GM12878 (cell line): ENCODE measurements around the gene FBXL2. TPM values are rescaled to one million over a fixed set of nuclear protein-coding genes. Genes with fewer than 3 reads are reported as not detected.

Experiments
- ATAC-seq: fragments of 200-7000 bp; cut with Tn5 transposase; 3 replicates; pipeline ENCODE4 v1.9.1; 2020; ENCODE audit warnings: mild to moderate bottlenecking, moderate library complexity
- BruUV-seq: library from RNA; stranded (reverse); fragments of 400-500 nt; replicated peaks from 2 replicates; lab custom pipeline; 2021; lab: Mats Ljungman, UMichigan
- CTCF ChIA-PET: fragments of 300-600 bp; sonication (Branson Sonifier 250); formaldehyde crosslinking; extraction: SDS; loops from one replicate; lab custom pipeline; 2021; ENCODE audit warnings: inconsistent platforms; lab: Yijun Ruan, JAX
- POLR2A ChIA-PET: fragments of 350-600 bp; formaldehyde crosslinking; extraction: SDS; loops from one replicate; lab custom pipeline; 2021; ENCODE audit warnings: inconsistent platforms; lab: Charles Lee
- RAD21 ChIA-PET: fragments of 300-600 bp; sonication (Branson Sonifier 250); formaldehyde crosslinking; loops from one replicate; lab custom pipeline; 2023; ENCODE audit warnings: antibody characterized with exemption; ENCODE audit not compliant: unreplicated experiment; lab: Charles Lee
- SMC1A ChIA-PET: fragments of 300-600 bp; sonication (Branson Sonifier 250); formaldehyde crosslinking; loops from one replicate; lab custom pipeline; 2023; ENCODE audit not compliant: unreplicated experiment, uncharacterized antibody; lab: Charles Lee
- DNase-seq: peaks from one replicate; pipeline ENCODE4 v3.0.0-alpha.2; 2011; ENCODE audit warnings: low read depth, low spot score
- FAIRE-seq: peaks from 3 replicates; lab custom pipeline; 2011; peaks lifted over from hg19 to GRCh38; lab: Jason Lieb, UNC
- H2AFZ ChIP-seq: 2 replicates; pipeline ENCODE4 v1.6.0; 2011; ENCODE audit warnings: low read depth, low read length, control low read depth; ENCODE audit not compliant: control insufficient read depth
- H3K27ac ChIP-seq: 2 replicates; pipeline ENCODE4 v1.5.1; 2011; ENCODE audit warnings: control low read depth; ENCODE audit not compliant: control insufficient read depth, insufficient read depth
- H3K27me3 ChIP-seq, 2 experiments: replicated peaks in 1 of 2; 2 replicates each; pipeline versions ENCODE4 v1.6.0 to v1.6.1; 2011; ENCODE audit warnings: low read length in 1 of 2; ENCODE audit not compliant: control insufficient read depth in 2 of 2, insufficient read depth in 2 of 2
- H3K36me3 ChIP-seq, 2 experiments: 2 replicates each; pipeline ENCODE4 v1.5.1; 2011; ENCODE audit warnings: low read length in 1 of 2; ENCODE audit not compliant: control insufficient read depth in 2 of 2, insufficient read depth in 2 of 2
- H3K4me1 ChIP-seq: 2 replicates; pipeline ENCODE4 v1.6.1; 2011; ENCODE audit warnings: mild to moderate bottlenecking, low read length, moderate library complexity, mixed read lengths; ENCODE audit not compliant: control insufficient read depth, insufficient read depth
- H3K4me2 ChIP-seq: 2 replicates; pipeline ENCODE4 v1.6.0; 2011; ENCODE audit warnings: control low read depth; ENCODE audit not compliant: control insufficient read depth, insufficient read depth
- H3K4me3 ChIP-seq: fragments of 200-600 bp; sonication (generic); 2 replicates; pipeline ENCODE4 v1.5.1; 2016
- H3K79me2 ChIP-seq: 2 replicates; pipeline ENCODE4 v1.6.0; 2011; ENCODE audit warnings: low read length; ENCODE audit not compliant: control insufficient read depth, insufficient read depth
- H3K9ac ChIP-seq: 2 replicates; pipeline ENCODE4 v1.8.0; 2011; ENCODE audit warnings: low read length, control low read depth, mixed read lengths; ENCODE audit not compliant: control insufficient read depth, insufficient read depth
- H3K9me3 ChIP-seq: replicated peaks from 3 replicates; pipeline ENCODE4 v1.5.1; 2011; ENCODE audit warnings: mild to moderate bottlenecking, low read length; ENCODE audit not compliant: control insufficient read depth, insufficient read depth
- H4K20me1 ChIP-seq: 2 replicates; pipeline ENCODE4 v1.6.0; 2011; ENCODE audit not compliant: control insufficient read depth, insufficient read depth
- CBX3 ChIP-seq: fragments of 200-600 bp; sonication (generic); IDR thresholded peaks from 2 replicates; pipeline ENCODE4 v1.6.1; 2016; ENCODE audit warnings: low read depth, borderline replicate concordance
- CHD4 ChIP-seq: fragments of 200-600 bp; sonication (generic); IDR thresholded peaks from 2 replicates; pipeline ENCODE4 v1.6.1; 2016; ENCODE audit warnings: mild to moderate bottlenecking
- GATAD2B ChIP-seq: fragments of 450-650 bp; conservative IDR thresholded peaks from 2 replicates; pipeline ENCODE4 v1.6.1; 2017; ENCODE audit warnings: low read depth, mild to moderate bottlenecking, moderate library complexity
- JUND ChIP-seq: IDR thresholded peaks from 2 replicates; pipeline ENCODE4 v1.6.1; 2012; ENCODE audit warnings: low read depth, mild to moderate bottlenecking, low read length, improper control_type of control experiment, moderate library complexity
- MXI1 ChIP-seq: fragments of 150-350 bp; IDR thresholded peaks from 2 replicates; pipeline ENCODE4 v1.6.1; 2011; ENCODE audit warnings: low read depth, mild to moderate bottlenecking, inconsistent platforms, low read length, improper control_type of control experiment
- NBN ChIP-seq: fragments of 450-650 bp; IDR thresholded peaks from 2 replicates; pipeline ENCODE4 v1.6.1; 2016
- NFXL1 ChIP-seq: fragments of 450-650 bp; IDR thresholded peaks from 2 replicates; pipeline ENCODE4 v1.6.1; 2017; ENCODE audit warnings: antibody characterized with exemption, mild to moderate bottlenecking, borderline replicate concordance
- SPI1 ChIP-seq: IDR thresholded peaks from 2 replicates; pipeline ENCODE4 v1.6.1; 2011; ENCODE audit warnings: low read depth, mild to moderate bottlenecking, low read length, moderate library complexity, borderline replicate concordance; ENCODE audit not compliant: insufficient read depth
- TBL1XR1 ChIP-seq: IDR thresholded peaks from 2 replicates; pipeline ENCODE4 v1.6.1; 2012; ENCODE audit warnings: low read depth, low read length, improper control_type of control experiment
- WGBS: methylation state at CpG from one replicate; pipeline ENCODE4 v1.1.6; 2016; ENCODE audit warnings: low lambda C conversion rate; ENCODE audit not compliant: insufficient replicate concordance, insufficient coverage; ENCODE audit errors: missing lambda C conversion rate; 5-methylcytosine and 5-hydroxymethylcytosine counted together
- in situ Hi-C: fragments of 300-500 bp; cut with MboI; formaldehyde crosslinking; loops from 9 replicates; pipeline ENCODE4 v1.14.3; 2018; ENCODE audit warnings: mixed read lengths
- intact Hi-C: fragments of 100-400 bp; cut with micrococcal nuclease; formaldehyde crosslinking; loops from one replicate; pipeline ENCODE4 v1.14.2; 2022; ENCODE audit not compliant: unreplicated experiment
- polyA plus RNA-seq, 11 experiments: library from polyadenylated mRNA; depleted of rRNA in 4 of 11; unstranded in 6 of 11; stranded (reverse) in 5 of 11; fragments of >200 nt; fragmentation: Nextera tagmentation in 4 of 11; fragmentation: Illumina TruSeq in 1 of 11; extraction: Ambion mirVana in 4 of 11; extraction: Trizol in 1 of 11; gene quantifications; 1 replicate in 1 of 11; 2 replicates in 10 of 11; pipeline versions ENCODE4 v1.2.1 to v1.2.3, GENCODE V29; 2011 to 2016; ENCODE audit warnings: inconsistent platforms in 2 of 11, missing spikeins in 2 of 11, low read depth in 1 of 11
- total RNA-seq, 4 experiments: library from RNA; depleted of rRNA in 3 of 4; stranded (reverse); fragments of >200 nt in 3 of 4; fragmentation: Illumina TruSeq in 1 of 4; extraction: Trizol in 1 of 4; gene quantifications; 2 replicates each; pipeline versions ENCODE4 v1.2.1 to v1.2.3, GENCODE V29; 2013 to 2021
- TF ChIP-seq, protein P1 (sequence below): fragments of 450-650 bp; IDR thresholded peaks from 2 replicates; pipeline ENCODE4 v1.6.1; 2016; ENCODE audit warnings: mild to moderate bottlenecking, moderate library complexity, borderline replicate concordance
- TF ChIP-seq, protein P2 (sequence below): IDR thresholded peaks from 2 replicates; pipeline ENCODE4 v1.6.1; 2011; ENCODE audit warnings: borderline replicate concordance, low read depth, mild to moderate bottlenecking, moderate library complexity, low read length; ENCODE audit not compliant: insufficient read depth, poor library complexity, severe bottlenecking
- TF ChIP-seq, protein P3 (sequence below): IDR thresholded peaks from 2 replicates; pipeline ENCODE4 v1.6.1; 2012; ENCODE audit warnings: mild to moderate bottlenecking, low read depth, low read length
- TF ChIP-seq, protein P4 (sequence below): IDR thresholded peaks from 2 replicates; pipeline ENCODE4 v1.6.1; 2011; ENCODE audit warnings: borderline replicate concordance, low read depth, mild to moderate bottlenecking, moderate library complexity, mixed read lengths, low read length; ENCODE audit not compliant: insufficient read depth; ENCODE audit errors: extremely low read length

FBXL2 gene
- total and polyA plus RNA-seq, 10 of the 15 experiments (the other 5 are each of a cell fraction or from before 2014, with no cell fraction given), result 0.04 to 0.72 (median 0.15) TPM; not detected in 1

DNA sequence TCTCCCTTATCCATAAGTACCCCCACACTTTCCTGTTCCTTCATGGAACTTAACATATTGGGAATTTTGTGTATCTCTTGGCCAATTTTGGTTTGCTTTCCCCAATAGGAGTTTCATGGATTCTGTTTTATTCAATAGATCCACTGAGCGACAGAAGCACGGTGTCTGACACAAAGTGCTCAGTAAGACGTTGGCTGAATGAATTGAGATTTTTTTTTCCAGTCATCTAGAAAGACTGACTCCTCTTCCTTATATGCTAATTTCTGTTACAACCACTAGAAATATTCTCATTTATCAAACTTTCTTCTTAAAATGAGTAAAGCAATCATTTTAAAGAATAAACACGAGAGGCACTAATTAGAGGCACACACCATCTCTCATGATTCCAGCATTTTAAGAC is 114.9 kb downstream of the FBXL2 start (continued):
- TF ChIP-seq SPI1 (no peak), GATAD2B (no peak), NBN (no peak), JUND (no peak)

DNA sequence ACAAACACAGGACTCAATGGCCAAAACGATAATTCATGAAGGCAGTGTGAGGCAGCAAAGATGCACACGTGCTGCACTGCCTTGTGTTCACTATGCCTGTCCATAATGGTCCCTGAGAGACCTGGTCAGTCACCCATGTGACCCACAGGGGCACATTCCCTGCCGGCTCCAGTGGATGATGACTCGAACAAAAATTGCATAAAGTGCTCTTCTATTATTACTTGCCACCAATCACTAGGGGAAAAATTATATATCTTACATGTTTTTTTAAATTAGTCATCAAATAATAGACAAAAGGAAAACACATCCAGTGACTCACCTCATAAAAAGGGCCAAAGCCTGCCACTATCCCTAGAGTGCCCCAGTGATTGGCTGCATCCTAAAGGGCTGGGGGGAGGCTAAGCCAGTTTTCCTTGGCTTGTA is 115.5 kb downstream of the FBXL2 start:
- Histone ChIP-seq H3K9ac (no peak overlapping the region), H3K4me2 (no peak overlapping the region), H3K79me2 (no peaks in the 10 kb centered on the region), H3K9me3 (no peaks in the 10 kb centered on the region), H3K27me3 (no peaks in the 10 kb centered on the region), H2AFZ (no peak overlapping the region), H3K4me3 (no peak overlapping the region), H3K4me1 (no peaks in the 10 kb centered on the region), H4K20me1 (no peaks in the 10 kb centered on the region), H3K27ac (no peak overlapping the region), H3K36me3 (peaks cover 16 to 30% of the 10 kb centered on the region in 2 experiments)
- no TSS peak for BruUV-seq
- ATAC-seq (no peak), FAIRE-seq (no peak), DNase-seq (no peak)
- ChIA-PET CTCF (no interaction called here), RAD21 (no interaction called here), SMC1A (no interaction called here), POLR2A (no interaction called here)
- WGBS, result 15% methylated on average over 4 of the region's 4 CpGs
- in situ Hi-C loops (no loop called here), intact Hi-C loops (no loop called here)
- TF ChIP-seq TBL1XR1 (no peak), GATAD2B (no peak), NFXL1 (no peak), MXI1 (no peak), CHD4 (no peak), CBX3 (no peak)
- TF ChIP-seq, protein P1, sequence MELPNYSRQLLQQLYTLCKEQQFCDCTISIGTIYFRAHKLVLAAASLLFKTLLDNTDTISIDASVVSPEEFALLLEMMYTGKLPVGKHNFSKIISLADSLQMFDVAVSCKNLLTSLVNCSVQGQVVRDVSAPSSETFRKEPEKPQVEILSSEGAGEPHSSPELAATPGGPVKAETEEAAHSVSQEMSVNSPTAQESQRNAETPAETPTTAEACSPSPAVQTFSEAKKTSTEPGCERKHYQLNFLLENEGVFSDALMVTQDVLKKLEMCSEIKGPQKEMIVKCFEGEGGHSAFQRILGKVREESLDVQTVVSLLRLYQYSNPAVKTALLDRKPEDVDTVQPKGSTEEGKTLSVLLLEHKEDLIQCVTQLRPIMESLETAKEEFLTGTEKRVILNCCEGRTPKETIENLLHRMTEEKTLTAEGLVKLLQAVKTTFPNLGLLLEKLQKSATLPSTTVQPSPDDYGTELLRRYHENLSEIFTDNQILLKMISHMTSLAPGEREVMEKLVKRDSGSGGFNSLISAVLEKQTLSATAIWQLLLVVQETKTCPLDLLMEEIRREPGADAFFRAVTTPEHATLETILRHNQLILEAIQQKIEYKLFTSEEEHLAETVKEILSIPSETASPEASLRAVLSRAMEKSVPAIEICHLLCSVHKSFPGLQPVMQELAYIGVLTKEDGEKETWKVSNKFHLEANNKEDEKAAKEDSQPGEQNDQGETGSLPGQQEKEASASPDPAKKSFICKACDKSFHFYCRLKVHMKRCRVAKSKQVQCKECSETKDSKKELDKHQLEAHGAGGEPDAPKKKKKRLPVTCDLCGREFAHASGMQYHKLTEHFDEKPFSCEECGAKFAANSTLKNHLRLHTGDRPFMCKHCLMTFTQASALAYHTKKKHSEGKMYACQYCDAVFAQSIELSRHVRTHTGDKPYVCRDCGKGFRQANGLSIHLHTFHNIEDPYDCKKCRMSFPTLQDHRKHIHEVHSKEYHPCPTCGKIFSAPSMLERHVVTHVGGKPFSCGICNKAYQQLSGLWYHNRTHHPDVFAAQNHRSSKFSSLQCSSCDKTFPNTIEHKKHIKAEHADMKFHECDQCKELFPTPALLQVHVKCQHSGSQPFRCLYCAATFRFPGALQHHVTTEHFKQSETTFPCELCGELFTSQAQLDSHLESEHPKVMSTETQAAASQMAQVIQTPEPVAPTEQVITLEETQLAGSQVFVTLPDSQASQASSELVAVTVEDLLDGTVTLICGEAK, result no peak
- TF ChIP-seq, protein P2, sequence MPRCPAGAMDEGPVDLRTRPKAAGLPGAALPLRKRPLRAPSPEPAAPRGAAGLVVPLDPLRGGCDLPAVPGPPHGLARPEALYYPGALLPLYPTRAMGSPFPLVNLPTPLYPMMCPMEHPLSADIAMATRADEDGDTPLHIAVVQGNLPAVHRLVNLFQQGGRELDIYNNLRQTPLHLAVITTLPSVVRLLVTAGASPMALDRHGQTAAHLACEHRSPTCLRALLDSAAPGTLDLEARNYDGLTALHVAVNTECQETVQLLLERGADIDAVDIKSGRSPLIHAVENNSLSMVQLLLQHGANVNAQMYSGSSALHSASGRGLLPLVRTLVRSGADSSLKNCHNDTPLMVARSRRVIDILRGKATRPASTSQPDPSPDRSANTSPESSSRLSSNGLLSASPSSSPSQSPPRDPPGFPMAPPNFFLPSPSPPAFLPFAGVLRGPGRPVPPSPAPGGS, result no peak
- TF ChIP-seq, protein P3, sequence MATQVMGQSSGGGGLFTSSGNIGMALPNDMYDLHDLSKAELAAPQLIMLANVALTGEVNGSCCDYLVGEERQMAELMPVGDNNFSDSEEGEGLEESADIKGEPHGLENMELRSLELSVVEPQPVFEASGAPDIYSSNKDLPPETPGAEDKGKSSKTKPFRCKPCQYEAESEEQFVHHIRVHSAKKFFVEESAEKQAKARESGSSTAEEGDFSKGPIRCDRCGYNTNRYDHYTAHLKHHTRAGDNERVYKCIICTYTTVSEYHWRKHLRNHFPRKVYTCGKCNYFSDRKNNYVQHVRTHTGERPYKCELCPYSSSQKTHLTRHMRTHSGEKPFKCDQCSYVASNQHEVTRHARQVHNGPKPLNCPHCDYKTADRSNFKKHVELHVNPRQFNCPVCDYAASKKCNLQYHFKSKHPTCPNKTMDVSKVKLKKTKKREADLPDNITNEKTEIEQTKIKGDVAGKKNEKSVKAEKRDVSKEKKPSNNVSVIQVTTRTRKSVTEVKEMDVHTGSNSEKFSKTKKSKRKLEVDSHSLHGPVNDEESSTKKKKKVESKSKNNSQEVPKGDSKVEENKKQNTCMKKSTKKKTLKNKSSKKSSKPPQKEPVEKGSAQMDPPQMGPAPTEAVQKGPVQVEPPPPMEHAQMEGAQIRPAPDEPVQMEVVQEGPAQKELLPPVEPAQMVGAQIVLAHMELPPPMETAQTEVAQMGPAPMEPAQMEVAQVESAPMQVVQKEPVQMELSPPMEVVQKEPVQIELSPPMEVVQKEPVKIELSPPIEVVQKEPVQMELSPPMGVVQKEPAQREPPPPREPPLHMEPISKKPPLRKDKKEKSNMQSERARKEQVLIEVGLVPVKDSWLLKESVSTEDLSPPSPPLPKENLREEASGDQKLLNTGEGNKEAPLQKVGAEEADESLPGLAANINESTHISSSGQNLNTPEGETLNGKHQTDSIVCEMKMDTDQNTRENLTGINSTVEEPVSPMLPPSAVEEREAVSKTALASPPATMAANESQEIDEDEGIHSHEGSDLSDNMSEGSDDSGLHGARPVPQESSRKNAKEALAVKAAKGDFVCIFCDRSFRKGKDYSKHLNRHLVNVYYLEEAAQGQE, result no peak
- TF ChIP-seq, protein P4, sequence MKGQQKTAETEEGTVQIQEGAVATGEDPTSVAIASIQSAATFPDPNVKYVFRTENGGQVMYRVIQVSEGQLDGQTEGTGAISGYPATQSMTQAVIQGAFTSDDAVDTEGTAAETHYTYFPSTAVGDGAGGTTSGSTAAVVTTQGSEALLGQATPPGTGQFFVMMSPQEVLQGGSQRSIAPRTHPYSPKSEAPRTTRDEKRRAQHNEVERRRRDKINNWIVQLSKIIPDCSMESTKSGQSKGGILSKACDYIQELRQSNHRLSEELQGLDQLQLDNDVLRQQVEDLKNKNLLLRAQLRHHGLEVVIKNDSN, result no peak
